ENCODE measurements around the gene PTRHD1. TPM values are rescaled to one million over a fixed set of nuclear protein-coding genes. Genes with fewer than 3 reads are reported as not detected.

PTRHD1 gene
- total RNA-seq, 1 donor from 2014 or later = 58.3 TPM

GRCh38 chr2:24818721-24819167 lies 25.6 kb upstream of the PTRHD1 start:
- H3K4me3 ChIP-seq (ENCODE audit: low read depth, low read length) = no peak overlapping the region
- no peak for TF ChIP-seq CTCF (conservative IDR thresholded peaks at IDR 0.05; ENCODE audit: low read depth, low read length)
- DNase-seq (ENCODE audit: low read depth) = no peak

GRCh38 chr2:24816884-24817283 lies 23.7 kb upstream of the PTRHD1 start:
- no peak overlapping the region for H3K4me3 ChIP-seq (ENCODE audit: low read depth, low read length)
- no peak for DNase-seq (ENCODE audit: low read depth)
- TF ChIP-seq CTCF (conservative IDR thresholded peaks at IDR 0.05; ENCODE audit: low read depth, low read length) = no peak

GRCh38 chr2:24816404-24816803 lies 23.2 kb upstream of the PTRHD1 start:
- no peak overlapping the region for H3K4me3 ChIP-seq (ENCODE audit: low read depth, low read length)
- TF ChIP-seq CTCF (conservative IDR thresholded peaks at IDR 0.05; ENCODE audit: low read depth, low read length) = no peak
- no peak for DNase-seq (ENCODE audit: low read depth)

GRCh38 chr2:24815171-24815570 lies 22.0 kb upstream of the PTRHD1 start:
- no peak for DNase-seq (ENCODE audit: low read depth)
- TF ChIP-seq CTCF (conservative IDR thresholded peaks at IDR 0.05; ENCODE audit: low read depth, low read length) = no peak

GRCh38 chr2:24814516-24814915 lies 21.3 kb upstream of the PTRHD1 start:
- no peak for TF ChIP-seq CTCF (conservative IDR thresholded peaks at IDR 0.05; ENCODE audit: low read depth, low read length)
- DNase-seq (ENCODE audit: low read depth) = no peak
- H3K4me3 ChIP-seq (ENCODE audit: low read depth, low read length) = no peak overlapping the region

More at GRCh38 chr2:24815171-24815570, 22.0 kb upstream of the PTRHD1 start:
- no peak overlapping the region for H3K4me3 ChIP-seq (ENCODE audit: low read depth, low read length)

- no peak for DNase-seq (ENCODE audit: low read depth)
These were observed 20.5 kb upstream of the PTRHD1 start for GRCh38 chr2:24813691-24814137.

More at GRCh38 chr2:24813691-24814137, 20.5 kb upstream of the PTRHD1 start:
- H3K4me3 ChIP-seq (ENCODE audit: low read depth, low read length) = no peak overlapping the region
- TF ChIP-seq CTCF (conservative IDR thresholded peaks at IDR 0.05; ENCODE audit: low read depth, low read length) = no peak
